Ecto neural progenitor cell (in vitro differentiated cells): ENCODE data around the gene DDAH1.

Experiments used
- DNase-seq: peaks from one replicate; pipeline ENCODE4 v3.0.0-alpha.2; 2018; ENCODE audit warnings: low spot score

Gene DDAH1

DNA sequence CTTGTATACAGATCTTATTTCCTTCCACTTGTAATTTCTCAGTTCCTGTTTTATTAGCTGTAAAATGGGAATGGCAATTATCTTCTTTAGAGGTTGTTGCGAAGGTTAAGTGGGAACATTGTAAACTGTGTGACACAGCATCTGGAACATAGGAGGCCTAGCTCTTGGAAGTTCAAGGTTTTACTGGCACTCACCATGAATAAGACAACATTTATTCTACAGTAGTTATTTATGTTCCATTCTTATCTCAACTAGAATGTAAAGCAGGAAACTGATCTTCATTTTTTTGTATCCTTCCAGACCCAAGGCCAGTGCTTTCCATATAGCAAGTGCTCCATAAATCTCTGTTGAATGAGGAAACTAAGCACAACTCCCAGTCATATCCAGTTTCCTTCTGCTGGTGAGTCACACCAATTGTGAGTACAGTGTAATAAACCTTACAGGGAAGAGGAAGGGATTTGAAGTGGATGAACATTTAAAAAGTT, 189.9 kb downstream of the DDAH1 start:
- DNase-seq: no peak

- DNase-seq: no peak
Measured at GRCh38 chr1:85273397-85273796, 191.6 kb downstream of the DDAH1 start.

- DNase-seq: no peak
Measured at GRCh38 chr1:85268801-85269585, 196.0 kb downstream of the DDAH1 start.
